GM18526 (cell line): ENCODE results near the gene SLC22A8.

Source experiments
- POLR2A ChIP-seq: IDR thresholded peaks from 3 replicates; pipeline ENCODE4 v1.6.1; 2011; ENCODE audit not compliant: insufficient read length; ENCODE audit errors: extremely low read depth

SLC22A8 gene

GRCh38 chr11:62959422-62959980 lies 56.1 kb downstream of the SLC22A8 start:
- no peak for TF ChIP-seq POLR2A

- no peak for TF ChIP-seq POLR2A
Measured at GRCh38 chr11:62958547-62959421, 56.9 kb downstream of the SLC22A8 start.

DNA sequence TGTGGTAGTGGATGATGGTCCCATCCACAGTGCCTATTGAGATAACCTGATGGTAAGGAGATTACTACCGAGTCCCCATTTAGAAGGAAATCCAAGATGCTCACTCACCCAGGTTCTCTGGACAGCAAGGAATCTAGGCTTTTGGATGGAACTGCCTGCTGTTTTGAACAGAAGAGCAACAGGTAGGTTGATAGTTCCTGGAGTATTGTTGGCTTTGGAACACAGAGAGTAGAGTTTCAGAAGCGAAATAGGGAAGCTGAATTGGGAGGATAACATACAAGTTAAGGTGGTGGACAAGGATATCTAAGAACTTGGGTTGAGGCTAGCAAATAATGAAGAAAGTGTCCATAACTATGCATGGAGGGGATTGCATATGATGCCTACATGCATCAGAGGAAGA lies 58.5 kb downstream of the SLC22A8 start:
- TF ChIP-seq POLR2A, result no peak

DNA sequence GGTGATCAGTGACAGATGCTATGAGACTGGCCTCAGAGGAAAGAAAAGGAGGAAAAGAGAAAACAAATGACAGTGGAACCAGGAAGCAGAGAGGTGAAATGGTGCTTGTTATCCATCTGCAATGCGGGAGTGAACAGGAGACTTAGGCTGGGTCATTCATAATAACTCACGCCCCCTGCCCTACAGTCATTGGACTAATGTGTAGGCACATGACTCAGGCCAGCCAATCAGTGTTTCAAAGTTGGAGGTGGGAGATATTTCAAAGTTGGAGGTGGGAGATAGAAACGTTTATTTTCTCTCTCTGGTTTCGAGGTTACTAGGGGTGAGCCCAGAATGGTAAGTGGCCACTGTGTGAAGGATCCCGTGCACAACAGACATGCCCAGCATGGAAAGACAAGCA lies 61.2 kb downstream of the SLC22A8 start:
- TF ChIP-seq POLR2A, result no peak

DNA sequence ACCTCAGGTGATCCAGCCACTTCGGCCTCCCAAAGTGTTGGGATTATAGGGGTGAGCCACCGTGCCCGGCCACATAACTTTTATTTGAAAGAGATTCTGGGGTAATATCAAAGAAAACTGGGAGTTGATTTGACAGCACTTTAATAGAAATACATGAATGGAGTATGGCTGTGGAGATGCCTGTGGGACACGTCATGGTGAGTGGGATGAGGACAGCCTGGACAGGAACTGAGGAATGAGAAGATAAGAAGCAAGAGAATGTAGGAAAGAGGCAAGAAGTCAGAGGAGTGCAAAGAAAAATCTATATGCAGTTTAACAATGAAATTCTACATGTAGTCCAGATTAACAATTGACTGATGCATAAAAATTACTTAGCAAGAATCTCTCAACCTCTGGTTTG lies 61.8 kb downstream of the SLC22A8 start:
- TF ChIP-seq POLR2A, result no peak

GRCh38 chr11:62948765-62949320 lies 66.8 kb downstream of the SLC22A8 start:
- no peak for TF ChIP-seq POLR2A
